BJ (cell line): ENCODE measurements around the gene CCDC61. TPM values are rescaled to one million over a fixed set of nuclear protein-coding genes. Genes with fewer than 3 reads are reported as not detected.

Experiments
- CTCF ChIA-PET: fragments of 350-600 bp; formaldehyde crosslinking; extraction: SDS; loops from one replicate; lab custom pipeline; 2021; ENCODE audit warnings: antibody characterized with exemption, inconsistent platforms; lab: Yijun Ruan, JAX
- POLR2A ChIA-PET: fragments of 300-600 bp; sonication (Branson Sonifier 250); formaldehyde crosslinking; extraction: SDS; loops from one replicate; lab custom pipeline; 2021; ENCODE audit warnings: antibody characterized with exemption; lab: Charles Lee
- DNase-seq: peaks from one replicate; pipeline ENCODE4 v3.0.0-alpha.2; 2011; ENCODE audit warnings: low read depth
- H3K27me3 ChIP-seq: 2 replicates; pipeline ENCODE4 v1.6.0; 2011; ENCODE audit warnings: low read length; ENCODE audit not compliant: control insufficient read depth, insufficient read depth
- H3K36me3 ChIP-seq: 2 replicates; pipeline ENCODE4 v1.5.1; 2011; ENCODE audit warnings: low read length; ENCODE audit not compliant: control insufficient read depth, insufficient read depth
- H3K4me3 ChIP-seq: 2 replicates; pipeline ENCODE4 v1.5.1; 2011; ENCODE audit warnings: low read depth, mild to moderate bottlenecking, control low read depth, low read length
- CTCF ChIP-seq: IDR thresholded peaks from 2 replicates; pipeline ENCODE4 v1.5.1; 2011; ENCODE audit warnings: low read depth, mild to moderate bottlenecking, control low read depth, inconsistent platforms, low read length, moderate library complexity; ENCODE audit not compliant: insufficient read depth
- polyA plus RNA-seq: library from polyadenylated mRNA; depleted of rRNA; stranded (reverse); fragments of >200 nt; gene quantifications from 2 replicates; pipeline ENCODE4 v1.2.3, GENCODE V29; 2011

Gene CCDC61
- polyA plus RNA-seq, 1 experiment = 8.4 TPM

DNA sequence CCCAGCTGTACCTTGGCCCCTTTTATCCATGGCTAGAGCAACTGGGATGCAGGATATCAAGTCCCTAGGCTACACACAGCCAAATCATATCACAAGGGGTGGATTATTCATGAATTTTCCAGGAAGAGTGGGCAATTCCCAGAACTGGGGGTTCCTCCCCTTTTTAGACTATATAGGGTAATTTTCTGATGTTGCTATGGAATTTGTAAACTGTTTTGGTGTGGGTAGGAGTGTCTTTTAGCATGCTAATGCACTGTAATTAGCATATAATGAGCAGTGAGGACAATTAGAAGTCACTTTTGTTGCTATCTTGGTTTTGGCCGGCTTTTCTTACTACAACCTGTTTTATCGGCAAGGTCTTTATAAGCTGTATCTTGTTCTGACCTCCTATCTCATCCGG lies 63.5 kb downstream of the CCDC61 start:
- no peaks in the 10 kb centered on the region for H3K36me3 ChIP-seq
- H3K4me3 ChIP-seq = no peak overlapping the region
- no peak for DNase-seq
- ChIA-PET CTCF (interaction anchor here (0.6 to 4.7 kb wide), 2 partner anchors 30 to 210 kb away, joined by 3 to 14 read pairs; no protein-coding TSS in a partner anchor), POLR2A (no interaction called here)
- TF ChIP-seq CTCF = no peak
- peaks cover 14% of the 10 kb centered on the region for H3K27me3 ChIP-seq

DNA sequence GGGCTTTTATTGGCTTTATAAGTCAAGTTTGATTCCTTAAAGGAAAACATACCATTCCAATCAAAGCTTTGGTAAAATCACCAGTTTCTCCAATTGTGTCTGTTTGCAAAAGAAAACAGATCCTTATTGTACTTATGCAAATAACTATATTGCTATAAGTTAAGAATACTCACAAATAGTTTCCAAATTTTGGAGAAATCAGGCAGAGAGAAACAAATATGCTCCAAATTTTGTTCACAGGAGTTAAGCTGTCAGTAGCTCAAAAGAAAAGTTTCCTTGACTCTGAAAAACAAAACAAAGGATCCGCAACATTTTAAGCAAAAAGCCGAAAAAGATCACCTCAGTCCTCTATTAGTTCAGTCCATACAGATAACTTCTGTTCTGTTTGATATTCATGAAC lies 64.7 kb downstream of the CCDC61 start:
- no peak for TF ChIP-seq CTCF
- POLR2A ChIA-PET = no interaction called here
- no peaks in the 10 kb centered on the region for H3K36me3 ChIP-seq
- CTCF ChIA-PET = interaction anchor here (1.0 to 2.7 kb wide), 2 partner anchors 17 to 205 kb away, joined by 3 to 6 read pairs; no protein-coding TSS in a partner anchor
- DNase-seq = no peak
- no peak overlapping the region for H3K4me3 ChIP-seq
- H3K27me3 ChIP-seq = peaks cover 11% of the 10 kb centered on the region

DNA sequence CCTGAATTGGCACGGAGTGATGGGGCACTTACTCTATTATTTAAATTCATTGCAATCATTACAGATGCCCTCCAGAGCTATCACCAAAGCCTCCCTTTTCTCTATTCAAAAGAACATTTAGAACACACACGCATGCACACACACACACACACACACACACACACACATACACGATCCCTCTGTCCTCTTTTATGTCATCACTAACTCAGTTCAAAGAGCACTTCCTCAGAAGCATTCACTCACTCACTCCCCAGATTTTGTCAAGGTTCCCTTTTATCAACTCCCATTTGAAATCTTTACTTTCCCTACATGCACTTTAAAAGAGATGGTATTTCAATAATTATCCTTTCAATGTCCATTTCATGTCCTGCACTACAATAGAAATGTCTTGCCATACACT lies 67.9 kb downstream of the CCDC61 start:
- CTCF ChIA-PET = interaction anchor here (0.9 to 2.7 kb wide), 3 partner anchors 13 to 35 kb away, joined by 3 to 10 read pairs (median 4); no protein-coding TSS in a partner anchor
- Histone ChIP-seq H3K4me3 (no peak overlapping the region), H3K36me3 (no peaks in the 10 kb centered on the region), H3K27me3 (peaks cover 8% of the 10 kb centered on the region)
- DNase-seq = no peak
- no peak for TF ChIP-seq CTCF
- POLR2A ChIA-PET = no interaction called here

DNA sequence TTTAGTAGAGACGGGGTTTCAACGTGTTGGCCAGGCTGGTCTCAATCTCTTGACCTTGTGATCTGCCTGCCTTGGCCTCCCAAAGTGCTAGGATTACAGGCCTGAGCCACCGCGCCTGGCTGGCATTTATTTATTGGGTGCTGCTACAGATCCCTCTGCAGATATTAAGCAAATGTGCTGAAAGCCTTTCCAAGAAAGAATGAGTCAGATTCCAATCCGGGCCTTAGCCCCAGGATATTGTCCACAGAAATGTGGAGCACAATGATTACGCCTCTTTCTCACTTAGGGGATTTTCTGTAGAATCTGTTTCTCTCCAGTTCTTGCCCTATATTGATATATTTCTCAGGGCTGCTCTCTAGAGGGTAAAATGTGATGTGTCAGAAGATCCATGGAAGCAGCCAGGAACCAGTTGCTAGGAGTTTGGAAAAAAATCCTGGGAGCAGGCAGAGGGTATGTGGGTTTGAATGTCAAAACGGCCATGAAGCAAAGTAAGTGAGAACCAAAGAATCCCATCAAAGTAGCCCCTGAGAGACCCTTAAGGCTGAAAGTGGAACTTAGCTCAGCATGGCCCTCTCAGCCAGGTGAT lies 70.3 kb downstream of the CCDC61 start:
- no peaks in the 10 kb centered on the region for H3K36me3 ChIP-seq
- POLR2A ChIA-PET = no interaction called here
- no peak for TF ChIP-seq CTCF
- no peak overlapping the region for H3K4me3 ChIP-seq
- CTCF ChIA-PET = interaction anchor here (1.4 to 2.9 kb wide), 5 partner anchors 9 to 199 kb away, joined by 3 to 23 read pairs (median 5); no protein-coding TSS in a partner anchor
- DNase-seq = peak; percentile 57
- H3K27me3 ChIP-seq = peaks cover 8% of the 10 kb centered on the region

DNA sequence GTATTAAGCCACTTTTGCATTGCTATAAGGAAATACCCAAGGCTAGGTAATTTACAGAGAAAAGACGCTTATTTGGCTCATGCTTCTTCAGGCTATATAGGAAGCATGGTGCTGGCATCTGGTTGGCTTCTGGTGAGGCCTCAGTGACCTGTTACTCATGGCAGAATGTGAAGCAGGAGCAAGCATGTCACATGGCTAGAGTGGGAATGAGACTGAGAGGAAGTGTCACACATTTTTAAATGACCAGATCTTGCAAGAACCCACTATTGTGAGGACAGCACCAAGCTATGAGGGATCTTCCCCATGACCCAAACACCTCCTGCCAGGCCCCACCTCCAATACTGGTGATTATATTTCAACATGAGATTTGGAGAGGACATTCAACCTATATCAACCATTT lies 71.2 kb downstream of the CCDC61 start:
- ChIA-PET POLR2A (no interaction called here), CTCF (interaction anchor here (0.7 to 2.9 kb wide), 7 partner anchors 8 to 198 kb away, joined by 3 to 23 read pairs (median 4); no protein-coding TSS in a partner anchor)
- no peak for DNase-seq
- Histone ChIP-seq H3K4me3 (no peak overlapping the region), H3K36me3 (no peaks in the 10 kb centered on the region), H3K27me3 (peaks cover 8% of the 10 kb centered on the region)
- no peak for TF ChIP-seq CTCF
